Chondrocyte (in vitro differentiated cells): ENCODE measurements around the gene DNM3. TPM values are rescaled to one million over a fixed set of nuclear protein-coding genes. Genes with fewer than 3 reads are reported as not detected.
"Not testable (repeated sequence)": the region's sequence is repeated elsewhere in the genome, so short reads cannot be mapped to it uniquely, and the experiment has no call there.

Experiments used
- DNase-seq: peaks from one replicate; pipeline ENCODE4 v3.0.0; 2021; ENCODE audit warnings: mixed read lengths, low spot score
- H3K27ac Mint-ChIP-seq: one replicate; pipeline ENCODE4 v1.8.0; 2021; ENCODE audit warnings: mild to moderate bottlenecking, moderate library complexity, mixed read lengths; ENCODE audit not compliant: unreplicated experiment
- H3K27me3 Mint-ChIP-seq: 2 replicates; pipeline ENCODE4 v1.8.0; 2021; ENCODE audit warnings: low read depth, mixed read lengths
- H3K36me3 Mint-ChIP-seq: 2 replicates; pipeline ENCODE4 v1.8.0; 2021; ENCODE audit warnings: low read depth, mixed read lengths
- H3K4me1 Mint-ChIP-seq: 2 replicates; pipeline ENCODE4 v1.8.0; 2021; ENCODE audit warnings: low read depth, mild to moderate bottlenecking, mixed read lengths
- H3K4me3 Mint-ChIP-seq: one replicate; pipeline ENCODE4 v1.8.0; 2021; ENCODE audit warnings: mild to moderate bottlenecking, moderate library complexity, mixed read lengths; ENCODE audit not compliant: unreplicated experiment
- H3K9me3 Mint-ChIP-seq: 2 replicates; pipeline ENCODE4 v1.8.0; 2021; ENCODE audit warnings: low read depth, mixed read lengths
- CTCF ChIP-seq: fragments of 200-600 bp; sonication (generic); IDR thresholded peaks from 2 replicates; pipeline ENCODE4 v1.5.0; 2021; ENCODE audit warnings: antibody characterized with exemption, mild to moderate bottlenecking, moderate library complexity
- total RNA-seq: library from RNA; stranded (reverse); gene quantifications from 3 replicates; pipeline ENCODE4 v1.2.1, GENCODE V29; 2021

Gene DNM3
- total RNA-seq, 1 donor from 2014 or later, result 12.4 TPM

DNA sequence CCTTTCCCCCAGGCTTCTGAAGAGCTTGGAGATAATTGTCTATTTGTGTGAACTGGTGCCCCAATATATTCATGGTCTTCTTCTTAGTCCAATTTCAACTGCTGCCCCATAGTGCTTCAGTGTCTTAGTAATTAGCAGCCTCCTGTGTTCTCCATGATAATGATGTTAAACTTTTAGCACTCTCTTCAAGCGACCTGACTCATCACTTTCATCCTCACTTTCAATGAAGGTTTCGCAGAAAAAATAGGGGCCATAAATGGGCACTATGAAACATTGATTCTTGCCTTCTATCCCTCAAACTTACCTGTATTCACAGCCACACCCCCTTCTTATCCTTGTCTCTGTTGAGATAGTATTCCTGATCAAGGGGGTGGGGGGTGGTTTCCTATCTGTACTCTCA, 210.6 kb downstream of the DNM3 start:
- DNase-seq, result no peak
- Mint-ChIP-seq H3K4me1 (peaks cover 8% of the 10 kb centered on the region), H3K27ac (no peak overlapping the region), H3K27me3 (no peaks in the 10 kb centered on the region), H3K9me3 (no peaks in the 10 kb centered on the region), H3K4me3 (no peak overlapping the region), H3K36me3 (peaks cover 2% of the 10 kb centered on the region)
- no peak for TF ChIP-seq CTCF

DNA sequence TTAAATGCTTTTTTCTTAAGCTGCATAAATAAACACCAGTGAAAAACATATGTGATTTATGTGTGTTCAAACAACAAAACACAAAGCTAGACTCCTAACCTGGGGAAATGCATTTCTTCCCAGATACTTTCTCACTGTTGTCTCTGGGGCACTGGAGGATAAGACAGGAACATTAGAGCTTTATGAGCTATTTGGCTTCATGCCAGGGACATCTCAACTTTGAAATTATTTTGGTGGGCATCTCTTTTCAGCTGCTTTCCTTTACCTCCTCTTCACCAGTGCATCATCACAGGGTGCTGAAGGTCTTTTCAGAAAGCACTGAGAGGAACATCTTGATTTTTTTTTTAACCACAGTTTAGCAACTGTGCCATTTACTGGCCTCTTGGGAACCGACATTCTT, 212.9 kb downstream of the DNM3 start:
- Mint-ChIP-seq H3K4me1 (peaks cover 8% of the 10 kb centered on the region), H3K27me3 (no peaks in the 10 kb centered on the region), H3K9me3 (no peaks in the 10 kb centered on the region), H3K36me3 (peaks cover 6% of the 10 kb centered on the region), H3K4me3 (no peak overlapping the region), H3K27ac (no peak overlapping the region)
- TF ChIP-seq CTCF, result no peak
- no peak for DNase-seq

DNA sequence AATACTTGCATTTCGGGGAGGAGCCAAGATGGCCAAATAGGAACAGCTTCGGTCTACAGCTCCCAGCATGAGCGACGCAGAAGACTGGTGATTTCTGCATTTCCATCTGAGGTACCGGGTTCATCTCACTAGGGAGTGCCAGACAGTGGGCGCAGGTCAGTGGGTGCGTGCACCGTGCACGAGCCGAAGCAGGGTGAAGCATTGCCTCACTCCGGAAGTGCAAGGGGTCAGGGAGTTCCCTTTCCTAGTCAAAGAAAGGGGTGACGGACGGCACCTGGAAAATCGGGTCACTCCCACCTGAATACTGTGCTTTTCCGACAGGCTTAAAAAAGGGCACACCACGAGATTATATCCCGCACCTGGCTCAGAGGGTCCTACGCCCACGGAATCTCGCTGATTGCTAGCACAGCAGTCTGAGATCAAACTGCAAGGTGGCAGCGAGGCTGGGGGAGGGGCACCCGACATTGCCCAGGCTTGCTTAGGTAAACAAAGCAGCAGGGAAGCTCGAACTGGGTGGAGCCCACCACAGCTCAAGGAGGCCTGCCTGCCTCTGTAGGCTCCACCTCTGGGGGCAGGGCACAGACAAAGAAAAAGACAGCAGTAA, 214.6 kb downstream of the DNM3 start:
- not testable (repeated sequence) for H3K27me3 Mint-ChIP-seq, H3K36me3 Mint-ChIP-seq, H3K9me3 Mint-ChIP-seq, DNase-seq, H3K4me3 Mint-ChIP-seq, H3K27ac Mint-ChIP-seq, H3K4me1 Mint-ChIP-seq

- Mint-ChIP-seq H3K4me1 (peaks cover 31% of the 10 kb centered on the region), H3K27ac (no peak overlapping the region), H3K4me3 (no peak overlapping the region), H3K9me3 (no peaks in the 10 kb centered on the region), H3K36me3 (no peaks in the 10 kb centered on the region), H3K27me3 (no peaks in the 10 kb centered on the region)
- TF ChIP-seq CTCF, result no peak
- no peak for DNase-seq
Measured at GRCh38 chr1:172068334-172068733, 227.0 kb downstream of the DNM3 start.

DNA sequence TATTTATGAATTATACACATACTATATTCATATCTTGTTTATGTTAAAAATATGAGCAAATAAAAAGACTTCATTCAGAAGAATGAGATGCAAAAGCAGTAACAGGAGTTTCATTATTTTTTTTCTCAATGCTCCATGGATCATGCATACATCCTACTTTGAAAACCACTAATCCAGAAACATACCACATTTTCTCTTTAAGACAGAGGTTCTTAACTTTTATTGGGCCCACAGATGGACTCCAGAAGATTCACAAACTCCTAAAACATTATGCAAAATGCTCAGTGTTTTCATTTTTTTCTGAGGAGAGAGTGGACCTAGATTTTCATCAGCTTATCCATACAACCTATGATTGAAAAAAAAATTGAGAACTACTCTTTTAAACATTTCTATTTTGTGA, 227.8 kb downstream of the DNM3 start:
- H3K4me3 Mint-ChIP-seq, result no peak overlapping the region
- H3K36me3 Mint-ChIP-seq, result peaks cover 1% of the 10 kb centered on the region
- peak overlapping the region; percentile 4 for H3K27ac Mint-ChIP-seq
- DNase-seq, result no peak
- no peak for TF ChIP-seq CTCF
- no peaks in the 10 kb centered on the region for H3K27me3 Mint-ChIP-seq
- H3K9me3 Mint-ChIP-seq, result no peaks in the 10 kb centered on the region
- H3K4me1 Mint-ChIP-seq, result peaks cover 31% of the 10 kb centered on the region

- H3K4me3 Mint-ChIP-seq, result no peak overlapping the region
- H3K36me3 Mint-ChIP-seq, result peaks cover 1% of the 10 kb centered on the region
- no peak for TF ChIP-seq CTCF
- H3K27ac Mint-ChIP-seq, result peak overlapping the region; percentile 80
- H3K9me3 Mint-ChIP-seq, result no peaks in the 10 kb centered on the region
- H3K4me1 Mint-ChIP-seq, result peaks cover 31% of the 10 kb centered on the region
- H3K27me3 Mint-ChIP-seq, result no peaks in the 10 kb centered on the region
- no peak for DNase-seq
Measured at GRCh38 chr1:172069534-172069933, 228.2 kb downstream of the DNM3 start.
